Gastrocnemius medialis (tissue), 4 donors: ENCODE data around the gene DRC7. TPM values are rescaled to one million over a fixed set of nuclear protein-coding genes. Genes with fewer than 3 reads are reported as not detected.

Experiments
- ATAC-seq, 2 donors: fragments of 150-250 bp; one replicate each; pipeline ENCODE4 v1.9.1; 2016
- DNase-seq, 2 donors: peaks; one replicate each; pipeline ENCODE4 v3.0.0-alpha.2; 2019
- H3K27ac ChIP-seq, 4 donors: fragments of 200-600 bp; sonication (generic); 1 replicate in 1 of 4; 2 replicates in 3 of 4; pipeline ENCODE4 v1.5.1; 2016 to 2018; ENCODE audit warnings: mild to moderate bottlenecking in 2 of 4, moderate library complexity in 1 of 4
- H3K27me3 ChIP-seq, 3 donors: fragments of 200-600 bp; sonication (generic) in 2 of 3; 1 replicate in 1 of 3; 2 replicates in 2 of 3; pipeline versions ENCODE4 v1.5.1 to v1.6.0; 2016 to 2019; ENCODE audit warnings: mild to moderate bottlenecking in 1 of 3, moderate library complexity in 1 of 3
- H3K36me3 ChIP-seq, 2 donors: fragments of 200-600 bp; sonication (generic) in 1 of 2; one replicate each; pipeline ENCODE4 v1.5.1; 2017 to 2018
- H3K4me1 ChIP-seq, 2 donors: fragments of 200-600 bp; sonication (generic) in 1 of 2; one replicate each; pipeline ENCODE4 v1.5.1; 2016 to 2017; ENCODE audit warnings: mild to moderate bottlenecking in 2 of 2
- H3K4me3 ChIP-seq, 4 donors: fragments of 200-600 bp; sonication (generic) in 3 of 4; 1 replicate in 1 of 4; 2 replicates in 3 of 4; pipeline ENCODE4 v1.5.1; 2016 to 2019; ENCODE audit warnings: mild to moderate bottlenecking in 2 of 4
- H3K9me3 ChIP-seq, 3 donors: fragments of 200-600 bp; sonication (generic) in 2 of 3; 1 replicate in 1 of 3; 2 replicates in 2 of 3; pipeline ENCODE4 v1.5.1; 2016 to 2019
- POLR2A ChIP-seq, 2 donors: fragments of 450-650 bp; IDR thresholded peaks; one replicate each; pipeline ENCODE4 v1.6.1; 2017; ENCODE audit warnings: antibody characterized with exemption in 2 of 2, mild to moderate bottlenecking in 2 of 2, moderate library complexity in 2 of 2
- in situ Hi-C, 4 donors: fragments of 200-750 bp; cut with MboI; loops; one replicate each; pipeline versions ENCODE4 v1.15.0 to v1.8.0; 2017; ENCODE audit warnings: low sequenced_read_pairs in 4 of 4
- intact Hi-C: fragments of 100-400 bp; cut with DNase I; formaldehyde crosslinking; loops from one replicate; pipeline ENCODE4 v1.15.1; 2023; ENCODE audit warnings: low total_unique reads
- total RNA-seq, 4 donors: library from RNA; depleted of rRNA; stranded (reverse); fragments of >200 nt; gene quantifications; one replicate each; pipeline versions ENCODE4 v1.1.0 to v1.2.3, GENCODE V29; 2016
- TF ChIP-seq, protein P1 (sequence below), 5 experiments: fragments of 450-650 bp in 3 of 5; fragments of 200-600 bp in 2 of 5; sonication (generic) in 2 of 5; IDR thresholded peaks in 4 of 5; conservative IDR thresholded peaks in 1 of 5; 1 replicate in 4 of 5; 2 replicates in 1 of 5; pipeline ENCODE4 v1.5.1; 2016 to 2019; ENCODE audit warnings: antibody characterized with exemption in 5 of 5, mild to moderate bottlenecking in 3 of 5, moderate library complexity in 3 of 5

DRC7 gene
- total RNA-seq, 4 donors from 2014 or later = not detected

DNA sequence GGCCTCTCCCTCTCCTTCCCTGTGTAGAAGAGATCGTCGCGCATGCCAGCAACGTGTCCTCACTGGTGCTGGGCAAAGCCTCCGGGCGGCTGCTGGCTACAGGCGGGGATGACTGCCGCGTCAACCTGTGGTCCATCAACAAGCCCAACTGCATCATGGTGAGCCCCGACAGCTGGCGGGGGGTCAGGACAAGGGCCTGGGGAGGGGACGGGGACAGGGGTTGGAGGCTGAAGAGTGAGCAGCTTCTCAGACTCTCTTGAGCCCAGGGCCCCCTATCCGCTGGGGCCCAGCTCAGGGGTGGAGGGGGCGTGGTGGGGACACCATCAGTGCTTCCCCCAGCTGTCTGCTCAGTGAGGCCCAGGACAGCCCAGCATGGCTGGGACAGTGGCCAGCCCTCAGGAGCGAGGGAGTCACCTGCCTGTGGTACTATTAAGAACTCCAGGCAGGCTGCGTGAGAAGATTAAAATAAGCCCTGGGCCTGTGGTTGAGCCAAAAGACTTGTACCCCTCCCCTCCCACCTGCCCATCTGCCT lies 47.1 kb downstream of the DRC7 start:
- no peaks in the 10 kb centered on the region for H3K9me3 ChIP-seq
- no peak for TF ChIP-seq POLR2A (IDR thresholded peaks at IDR 0.05)
- TF ChIP-seq, protein P1, sequence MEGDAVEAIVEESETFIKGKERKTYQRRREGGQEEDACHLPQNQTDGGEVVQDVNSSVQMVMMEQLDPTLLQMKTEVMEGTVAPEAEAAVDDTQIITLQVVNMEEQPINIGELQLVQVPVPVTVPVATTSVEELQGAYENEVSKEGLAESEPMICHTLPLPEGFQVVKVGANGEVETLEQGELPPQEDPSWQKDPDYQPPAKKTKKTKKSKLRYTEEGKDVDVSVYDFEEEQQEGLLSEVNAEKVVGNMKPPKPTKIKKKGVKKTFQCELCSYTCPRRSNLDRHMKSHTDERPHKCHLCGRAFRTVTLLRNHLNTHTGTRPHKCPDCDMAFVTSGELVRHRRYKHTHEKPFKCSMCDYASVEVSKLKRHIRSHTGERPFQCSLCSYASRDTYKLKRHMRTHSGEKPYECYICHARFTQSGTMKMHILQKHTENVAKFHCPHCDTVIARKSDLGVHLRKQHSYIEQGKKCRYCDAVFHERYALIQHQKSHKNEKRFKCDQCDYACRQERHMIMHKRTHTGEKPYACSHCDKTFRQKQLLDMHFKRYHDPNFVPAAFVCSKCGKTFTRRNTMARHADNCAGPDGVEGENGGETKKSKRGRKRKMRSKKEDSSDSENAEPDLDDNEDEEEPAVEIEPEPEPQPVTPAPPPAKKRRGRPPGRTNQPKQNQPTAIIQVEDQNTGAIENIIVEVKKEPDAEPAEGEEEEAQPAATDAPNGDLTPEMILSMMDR (IDR thresholded peaks at IDR 0.05 in 4 of 5, conservative IDR thresholded peaks at IDR 0.05 in 1 of 5) = no peak
- no peak for DNase-seq
- no peak for ATAC-seq
- H3K27ac ChIP-seq = no peak overlapping the region
- in situ Hi-C loops (loop anchor here in 2 of 4 donors (25.0 kb wide), 2 partner anchors 271 to 304 kb away; partner anchors contain the start of genes CIAPIN1 (in 1 of the 2), COQ9 (in 1 of the 2), USB1 (in 1 of the 2) and ZNF319 (in 1 of the 2)), intact Hi-C loops (no loop called here)
- no peak overlapping the region for H3K4me3 ChIP-seq
- H3K36me3 ChIP-seq = no peaks in the 10 kb centered on the region
- H3K4me1 ChIP-seq = peaks cover 2% of the 10 kb centered on the region in 2 donors
- no peaks in the 10 kb centered on the region for H3K27me3 ChIP-seq

DNA sequence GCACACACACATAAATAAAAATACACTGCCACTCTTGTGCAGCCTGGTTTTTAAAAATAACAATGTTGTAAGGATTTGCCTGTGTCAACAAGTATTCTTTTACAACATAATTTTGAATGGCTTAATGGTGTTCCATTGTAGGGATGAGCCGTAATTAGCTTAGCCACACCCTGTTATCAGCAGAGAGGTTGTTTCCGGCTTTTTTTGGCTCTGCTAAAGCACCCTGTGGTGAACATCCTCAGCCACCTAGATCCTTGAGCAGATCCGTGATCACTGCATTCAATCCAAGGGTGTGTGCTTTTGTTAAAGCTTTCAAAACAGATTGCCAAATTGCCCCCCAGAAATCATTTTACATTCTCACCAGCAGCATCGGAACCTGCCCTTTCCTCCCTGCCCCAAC lies 47.9 kb downstream of the DRC7 start:
- DNase-seq = no peak
- no peak for ATAC-seq
- Histone ChIP-seq H3K27ac (no peak overlapping the region), H3K36me3 (no peaks in the 10 kb centered on the region), H3K27me3 (no peaks in the 10 kb centered on the region), H3K9me3 (no peaks in the 10 kb centered on the region), H3K4me3 (no peak overlapping the region), H3K4me1 (no peaks in the 10 kb centered on the region)
- intact Hi-C loops (no loop called here), in situ Hi-C loops (loop anchor here in 2 of 4 donors (25.0 kb wide), 2 partner anchors 270 to 305 kb away; partner anchors contain the start of genes CIAPIN1 (in 1 of the 2), COQ9 (in 1 of the 2), USB1 (in 1 of the 2) and ZNF319 (in 1 of the 2))
- TF ChIP-seq, protein P1 (IDR thresholded peaks at IDR 0.05 in 4 of 5, conservative IDR thresholded peaks at IDR 0.05 in 1 of 5) = no peak
- no peak for TF ChIP-seq POLR2A (IDR thresholded peaks at IDR 0.05)

DNA sequence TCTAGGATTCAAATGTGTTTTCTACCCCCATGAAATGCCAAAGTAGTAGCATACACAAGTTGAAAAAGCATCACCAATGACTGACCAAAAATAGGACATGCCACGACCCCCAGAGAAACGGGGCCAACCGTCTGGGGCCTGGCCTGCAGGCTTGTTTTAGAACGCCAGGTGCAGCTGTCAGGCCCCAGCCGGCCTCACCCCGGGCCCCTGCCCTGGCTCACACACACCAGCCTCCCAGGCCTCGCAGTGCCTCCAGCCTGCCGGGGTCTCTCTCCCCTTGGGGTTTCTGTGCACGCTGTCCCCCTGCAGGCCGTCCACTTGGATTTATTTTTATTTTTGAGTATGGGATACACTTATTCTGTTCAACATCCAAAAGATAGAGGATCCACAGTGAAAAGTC lies 48.9 kb downstream of the DRC7 start:
- in situ Hi-C loops (loop anchor here in 2 of 4 donors (25.0 kb wide), 2 partner anchors 269 to 306 kb away; partner anchors contain the start of genes CIAPIN1 (in 1 of the 2), COQ9 (in 1 of the 2), USB1 (in 1 of the 2) and ZNF319 (in 1 of the 2)), intact Hi-C loops (no loop called here)
- Histone ChIP-seq H3K27me3 (no peaks in the 10 kb centered on the region), H3K4me1 (no peaks in the 10 kb centered on the region), H3K4me3 (no peak overlapping the region), H3K9me3 (no peaks in the 10 kb centered on the region), H3K27ac (no peak overlapping the region), H3K36me3 (no peaks in the 10 kb centered on the region)
- TF ChIP-seq, protein P1 (IDR thresholded peaks at IDR 0.05 in 4 of 5, conservative IDR thresholded peaks at IDR 0.05 in 1 of 5) = no peak
- TF ChIP-seq POLR2A (IDR thresholded peaks at IDR 0.05) = no peak
- no peak for DNase-seq
- ATAC-seq = no peak

DNA sequence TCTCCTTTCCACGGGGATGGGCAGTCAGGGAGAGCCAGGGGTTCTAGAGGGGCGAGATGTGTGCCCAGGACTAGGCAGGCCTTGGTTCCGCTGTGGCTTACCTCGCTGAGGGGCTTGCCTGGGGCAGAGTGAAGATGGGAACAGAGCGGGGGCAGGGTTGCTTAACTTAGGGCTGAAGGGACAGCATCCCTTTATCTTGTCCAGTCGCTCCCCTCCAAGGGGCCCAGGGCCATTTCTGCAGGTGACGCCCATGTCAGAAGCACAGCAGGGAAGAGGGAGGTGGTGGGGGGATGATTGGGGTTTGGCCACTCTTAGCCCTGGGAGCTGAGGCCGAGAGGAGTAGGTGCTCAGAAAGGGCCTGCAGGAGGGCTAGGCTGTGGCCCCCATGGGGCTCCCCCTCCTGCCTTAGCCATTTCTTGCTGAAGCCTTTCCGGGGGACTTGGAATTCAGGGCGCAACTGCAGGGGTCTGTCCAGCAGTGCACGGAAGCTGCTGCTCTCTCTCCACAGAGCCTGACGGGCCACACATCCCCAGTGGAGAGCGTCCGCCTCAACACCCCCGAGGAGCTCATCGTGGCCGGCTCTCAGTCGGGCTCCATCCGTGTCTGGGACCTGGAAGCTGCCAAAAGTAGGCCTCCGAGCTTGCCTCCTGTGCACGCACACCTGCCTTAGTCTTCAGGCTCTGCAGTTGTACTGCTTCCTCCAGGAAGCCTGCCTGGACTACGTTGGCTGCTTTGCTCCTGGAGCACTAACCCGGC lies 49.5 kb downstream of the DRC7 start:
- TF ChIP-seq POLR2A (IDR thresholded peaks at IDR 0.05) = no peak
- TF ChIP-seq, protein P1 (IDR thresholded peaks at IDR 0.05 in 4 of 5, conservative IDR thresholded peaks at IDR 0.05 in 1 of 5) = no peak
- H3K27me3 ChIP-seq = no peaks in the 10 kb centered on the region
- DNase-seq (no peak), ATAC-seq (no peak)
- no peak overlapping the region for H3K27ac ChIP-seq
- no peaks in the 10 kb centered on the region for H3K36me3 ChIP-seq
- intact Hi-C loops = no loop called here
- H3K4me3 ChIP-seq = no peak overlapping the region
- no peaks in the 10 kb centered on the region for H3K9me3 ChIP-seq
- no peaks in the 10 kb centered on the region for H3K4me1 ChIP-seq
- in situ Hi-C loops = loop anchor here in 2 of 4 donors (25.0 kb wide), 2 partner anchors 268 to 307 kb away; partner anchors contain the start of genes CIAPIN1 (in 1 of the 2), COQ9 (in 1 of the 2), USB1 (in 1 of the 2) and ZNF319 (in 1 of the 2)
